Neural progenitor cell (in vitro differentiated cells): ENCODE data around the gene DCHS1. TPM values are rescaled to one million over a fixed set of nuclear protein-coding genes. Genes with fewer than 3 reads are reported as not detected.
"Not testable (repeated sequence)": the region's sequence is repeated elsewhere in the genome, so short reads cannot be mapped to it uniquely, and the experiment has no call there.

Source experiments
- DNase-seq: peaks from one replicate; pipeline ENCODE4 v3.0.0-alpha.2; 2016; ENCODE audit warnings: low spot score
- H2AFZ ChIP-seq: fragments of 200-600 bp; sonication (generic); replicated peaks from 2 replicates; pipeline ENCODE4 v1.6.1; 2016; ENCODE audit warnings: antibody characterized with exemption
- H3F3A ChIP-seq: fragments of 200-600 bp; sonication (generic); 2 replicates; pipeline ENCODE4 v1.6.1; 2016; ENCODE audit warnings: antibody characterized with exemption, low read depth
- H3K27ac ChIP-seq: fragments of 200-600 bp; sonication (generic); 2 replicates; pipeline ENCODE4 v1.5.1; 2016; ENCODE audit warnings: mild to moderate bottlenecking
- H3K27me3 ChIP-seq: fragments of 200-600 bp; sonication (generic); 2 replicates; pipeline ENCODE4 v1.6.1; 2016; ENCODE audit warnings: mild to moderate bottlenecking, moderate library complexity
- H3K36me3 ChIP-seq: fragments of 200-600 bp; sonication (generic); 2 replicates; pipeline ENCODE4 v1.5.1; 2016
- H3K4me1 ChIP-seq: fragments of 200-600 bp; sonication (generic); 2 replicates; pipeline ENCODE4 v1.6.1; 2016; ENCODE audit warnings: mixed run types
- H3K4me2 ChIP-seq: fragments of 200-600 bp; sonication (generic); 2 replicates; pipeline ENCODE4 v1.6.1; 2016
- H3K4me3 ChIP-seq: fragments of 200-600 bp; sonication (generic); 2 replicates; pipeline ENCODE4 v1.5.1; 2016
- H3K79me2 ChIP-seq: fragments of 200-600 bp; sonication (generic); 2 replicates; pipeline ENCODE4 v1.6.1; 2016; ENCODE audit warnings: low read depth
- H3K9ac ChIP-seq: fragments of 200-600 bp; sonication (generic); 2 replicates; pipeline ENCODE4 v1.6.1; 2016
- H3K9me3 ChIP-seq: fragments of 200-600 bp; sonication (generic); 2 replicates; pipeline ENCODE4 v1.5.1; 2016; ENCODE audit warnings: low read depth
- H4K20me1 ChIP-seq: fragments of 200-600 bp; sonication (generic); 2 replicates; pipeline ENCODE4 v1.6.1; 2016; ENCODE audit warnings: low read depth
- H3K27ac Mint-ChIP-seq: 3 replicates; pipeline ENCODE4 v1.8.0; 2021; ENCODE audit warnings: mixed read lengths
- H3K27me3 Mint-ChIP-seq: 2 replicates; pipeline ENCODE4 v1.8.0; 2022; ENCODE audit warnings: low read depth, mild to moderate bottlenecking, inconsistent platforms, moderate library complexity, mixed read lengths; ENCODE audit not compliant: insufficient read depth
- H3K36me3 Mint-ChIP-seq: 3 replicates; pipeline ENCODE4 v1.8.0; 2021; ENCODE audit warnings: mixed read lengths
- H3K4me1 Mint-ChIP-seq: 3 replicates; pipeline ENCODE4 v1.8.0; 2021; ENCODE audit warnings: mixed read lengths
- H3K4me3 Mint-ChIP-seq: 3 replicates; pipeline ENCODE4 v1.8.0; 2021; ENCODE audit warnings: mild to moderate bottlenecking, moderate library complexity, mixed read lengths
- H3K9me3 Mint-ChIP-seq: 3 replicates; pipeline ENCODE4 v1.8.0; 2020; ENCODE audit warnings: mixed read lengths
- EZH2 ChIP-seq: fragments of 200-600 bp; sonication (generic); IDR thresholded peaks from 2 replicates; pipeline ENCODE4 v1.6.1; 2017; ENCODE audit warnings: antibody characterized with exemption, mild to moderate bottlenecking, moderate library complexity
- EZH2phosphoT487 ChIP-seq: fragments of 200-600 bp; sonication (generic); IDR thresholded peaks from 2 replicates; pipeline ENCODE4 v1.6.1; 2017; ENCODE audit warnings: antibody characterized with exemption
- total RNA-seq: library from RNA; depleted of rRNA; stranded (reverse); fragments of >200 nt; gene quantifications from 2 replicates; pipeline ENCODE4 v1.2.3, GENCODE V29; 2015; ENCODE audit warnings: low replicate concordance
- TF ChIP-seq, protein P1 (sequence below): fragments of 200-600 bp; sonication (generic); IDR thresholded peaks from 2 replicates; pipeline ENCODE4 v1.5.1; 2017; ENCODE audit warnings: antibody characterized with exemption, mild to moderate bottlenecking

The DCHS1 gene
- 4.5 and 9.0 TPM in 2 replicates for total RNA-seq

- Histone ChIP-seq H2AFZ (peak within 1 kb of the TSS; percentile 97), H3K9me3 (no peaks in the 10 kb centered on the region), H3K4me1 (peaks cover 3% of the 10 kb centered on the region), H3K27ac (no peak within 1 kb of the TSS), H3K27me3 (peaks cover 75% of the 10 kb centered on the region), H3K9ac (no peak within 1 kb of the TSS), H3K4me2 (peak within 1 kb of the TSS; percentile 90), H3F3A (peaks cover 7% of the 10 kb centered on the region), H3K36me3 (no peaks in the 10 kb centered on the region), H3K4me3 (peak within 1 kb of the TSS; percentile 64), H3K79me2 (no peaks in the 10 kb centered on the region), H4K20me1 (no peaks in the 10 kb centered on the region)
- Mint-ChIP-seq H3K36me3 (no peaks in the 10 kb centered on the region), H3K4me3 (peak within 1 kb of the TSS; percentile 87), H3K27ac (peak within 1 kb of the TSS; percentile 55), H3K4me1 (peaks cover 11% of the 10 kb centered on the region), H3K27me3 (peaks cover 5% of the 10 kb centered on the region), H3K9me3 (no peaks in the 10 kb centered on the region)
- DNase-seq, result peak; percentile 75
- no peak for TF ChIP-seq EZH2
- no peak for TF ChIP-seq EZH2phosphoT487
- TF ChIP-seq, protein P1, sequence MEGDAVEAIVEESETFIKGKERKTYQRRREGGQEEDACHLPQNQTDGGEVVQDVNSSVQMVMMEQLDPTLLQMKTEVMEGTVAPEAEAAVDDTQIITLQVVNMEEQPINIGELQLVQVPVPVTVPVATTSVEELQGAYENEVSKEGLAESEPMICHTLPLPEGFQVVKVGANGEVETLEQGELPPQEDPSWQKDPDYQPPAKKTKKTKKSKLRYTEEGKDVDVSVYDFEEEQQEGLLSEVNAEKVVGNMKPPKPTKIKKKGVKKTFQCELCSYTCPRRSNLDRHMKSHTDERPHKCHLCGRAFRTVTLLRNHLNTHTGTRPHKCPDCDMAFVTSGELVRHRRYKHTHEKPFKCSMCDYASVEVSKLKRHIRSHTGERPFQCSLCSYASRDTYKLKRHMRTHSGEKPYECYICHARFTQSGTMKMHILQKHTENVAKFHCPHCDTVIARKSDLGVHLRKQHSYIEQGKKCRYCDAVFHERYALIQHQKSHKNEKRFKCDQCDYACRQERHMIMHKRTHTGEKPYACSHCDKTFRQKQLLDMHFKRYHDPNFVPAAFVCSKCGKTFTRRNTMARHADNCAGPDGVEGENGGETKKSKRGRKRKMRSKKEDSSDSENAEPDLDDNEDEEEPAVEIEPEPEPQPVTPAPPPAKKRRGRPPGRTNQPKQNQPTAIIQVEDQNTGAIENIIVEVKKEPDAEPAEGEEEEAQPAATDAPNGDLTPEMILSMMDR, result no peak
Measured at GRCh38 chr11:6655790-6656583, at the start of gene DCHS1. Gene DCHS1 (minus strand): TSS chr11:6655809. CDS start chr11:6641613, 14,196 bp downstream.

DNA sequence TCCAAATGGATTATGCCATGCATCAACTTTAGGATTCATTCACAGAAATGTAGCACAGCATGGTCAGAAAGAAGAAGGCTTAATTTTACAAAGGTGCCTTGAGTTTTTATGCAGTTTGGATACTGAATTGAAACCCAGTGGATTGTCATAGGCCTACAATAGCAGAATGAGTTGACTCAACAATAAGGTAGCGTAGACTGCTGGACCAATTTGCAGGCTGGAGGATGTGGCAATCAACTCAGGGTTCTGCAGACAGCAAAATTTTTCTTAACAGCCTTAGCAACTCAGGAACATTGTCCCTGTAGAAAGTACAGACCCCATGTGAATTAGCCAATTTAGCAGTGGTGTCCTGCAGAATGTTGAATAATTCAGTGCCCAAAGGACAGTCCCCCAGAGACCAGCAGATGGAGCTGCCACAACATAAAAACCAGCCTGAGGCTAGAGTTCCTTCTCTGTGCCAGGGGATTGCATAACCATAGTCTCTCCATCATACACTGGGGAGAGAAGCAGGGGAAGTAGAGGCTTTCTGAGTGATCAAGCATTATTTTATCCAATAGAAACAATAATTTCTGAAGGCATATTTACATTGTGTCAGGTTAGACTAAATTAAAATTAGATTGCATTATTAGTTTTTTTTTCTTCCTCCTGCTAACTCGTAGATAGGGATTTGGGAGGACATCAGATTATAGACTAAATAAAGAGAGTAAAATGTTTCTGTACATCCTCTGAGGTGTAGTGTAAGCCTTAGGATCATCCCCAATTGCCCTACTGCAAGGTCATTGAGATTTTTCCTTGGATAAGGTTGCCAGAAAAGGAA lies 47.8 kb upstream of the DCHS1 start:
- no peak overlapping the region for H3K4me2 ChIP-seq
- DNase-seq, result peak; percentile 67
- Mint-ChIP-seq H3K36me3 (no peaks in the 10 kb centered on the region), H3K4me1 (peaks cover 31% of the 10 kb centered on the region), H3K27me3 (peaks cover 3% of the 10 kb centered on the region), H3K27ac (no peak overlapping the region), H3K4me3 (no peak overlapping the region), H3K9me3 (no peaks in the 10 kb centered on the region)
- no peak overlapping the region for H3K4me3 ChIP-seq
- no peaks in the 10 kb centered on the region for H3K79me2 ChIP-seq
- H3K27ac ChIP-seq, result no peak overlapping the region
- H3K9me3 ChIP-seq, result no peaks in the 10 kb centered on the region
- no peaks in the 10 kb centered on the region for H3F3A ChIP-seq
- no peaks in the 10 kb centered on the region for H3K36me3 ChIP-seq
- no peaks in the 10 kb centered on the region for H3K27me3 ChIP-seq
- no peak overlapping the region for H2AFZ ChIP-seq
- H4K20me1 ChIP-seq, result no peaks in the 10 kb centered on the region
- no peak overlapping the region for H3K9ac ChIP-seq
- no peak for TF ChIP-seq EZH2phosphoT487
- TF ChIP-seq, protein P1, result peak; percentile 69
- no peak for TF ChIP-seq EZH2
- H3K4me1 ChIP-seq, result peaks cover 7% of the 10 kb centered on the region

DNA sequence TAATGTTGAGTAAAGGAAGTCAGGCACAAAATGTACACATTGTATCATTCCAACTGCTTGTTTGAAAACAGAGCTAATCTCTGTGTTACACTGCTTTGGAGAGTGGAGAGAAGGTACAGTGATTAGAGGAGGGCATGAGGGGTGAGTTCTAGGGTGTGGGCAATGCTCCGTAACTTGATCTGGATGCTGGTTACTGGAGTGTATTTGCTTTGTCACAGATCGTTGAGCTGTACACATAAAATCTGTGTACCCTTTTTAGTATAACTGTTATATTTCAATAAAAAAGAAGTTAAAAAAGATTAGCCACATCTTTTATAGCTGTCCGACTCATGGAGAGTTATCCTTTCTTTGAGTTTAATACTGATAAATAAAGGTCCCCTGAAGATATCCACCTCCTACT lies 46.3 kb upstream of the DCHS1 start:
- H3F3A ChIP-seq, H3K4me3 Mint-ChIP-seq, H3K36me3 ChIP-seq, H2AFZ ChIP-seq, H3K79me2 ChIP-seq, H3K36me3 Mint-ChIP-seq, H4K20me1 ChIP-seq, DNase-seq, H3K9me3 Mint-ChIP-seq, H3K27me3 Mint-ChIP-seq, H3K27ac ChIP-seq, H3K4me2 ChIP-seq, H3K9me3 ChIP-seq, H3K4me3 ChIP-seq, H3K9ac ChIP-seq, H3K27me3 ChIP-seq, H3K4me1 ChIP-seq: not testable (repeated sequence)
- Mint-ChIP-seq H3K4me1 (peaks cover 31% of the 10 kb centered on the region), H3K27ac (peak overlapping the region; percentile 74)
